Stimulated activated CD8-positive, alpha-beta memory T cell treated with anti-CD3 and anti-CD28 coated beads, Interleukin-15, amount 100 ng/mL, for 48 hours (primary cell): ENCODE results near the gene LGALS3BP.

Experiments used
- DNase-seq, 2 donors: peaks; one replicate each; pipeline ENCODE4 v3.0.0-alpha.2; 2020; ENCODE audit warnings: low read depth in 2 of 2

The LGALS3BP gene

GRCh38 chr17:78981010-78981888 lies 1.5 kb upstream of the LGALS3BP start:
- DNase-seq: no peak

- no peak for DNase-seq
These were observed 875 bp upstream of the LGALS3BP start for GRCh38 chr17:78980624-78980972.

DNA sequence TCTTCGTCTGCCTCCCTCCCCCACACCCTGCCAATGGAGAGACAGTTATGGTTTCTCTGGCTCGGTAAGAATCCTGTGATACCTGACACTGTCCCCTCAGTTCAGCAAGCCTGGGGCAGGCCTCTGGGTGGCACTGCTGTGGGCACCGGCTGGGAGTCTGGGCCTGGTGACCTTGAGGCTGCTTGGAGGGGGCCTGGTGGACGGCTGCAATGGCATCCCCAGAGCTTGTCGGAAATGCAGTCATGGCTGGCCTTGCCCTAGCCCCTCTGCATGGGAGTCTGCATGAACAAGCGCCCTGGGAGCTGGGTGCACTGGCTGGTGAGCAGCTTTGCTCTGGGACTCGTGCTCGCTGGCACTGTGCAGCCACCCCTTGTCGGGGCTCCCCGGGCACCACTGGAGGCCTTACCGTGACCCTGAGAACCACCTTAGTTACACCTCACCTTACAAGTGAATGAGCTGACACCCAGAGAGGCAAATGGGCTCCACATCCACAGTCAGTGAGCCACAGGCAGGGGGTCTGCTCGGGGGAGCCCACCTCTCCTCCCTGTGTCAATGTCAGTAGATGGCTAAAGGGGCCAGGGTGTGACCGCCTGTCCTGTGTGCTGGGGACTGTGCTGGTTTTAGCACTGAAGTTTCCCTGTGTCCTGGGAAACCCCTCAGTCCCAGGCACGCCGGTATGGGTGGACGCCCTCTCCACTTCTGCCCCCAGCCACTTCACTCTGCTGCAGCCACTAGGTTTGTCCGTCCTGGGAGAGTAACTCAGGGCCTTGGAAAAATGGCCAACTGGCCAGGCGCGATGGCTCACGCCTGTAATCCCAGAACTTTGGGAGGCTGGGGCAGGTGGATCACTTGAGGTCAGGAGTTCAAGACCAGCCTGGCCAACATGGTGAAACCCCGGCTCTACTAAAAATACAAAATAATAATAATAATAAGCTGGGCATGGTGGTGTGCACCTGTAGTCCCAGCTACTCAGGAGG lies 1.4 kb downstream of the LGALS3BP start:
- DNase-seq: no peak

GRCh38 chr17:78977681-78977943 lies 2.1 kb downstream of the LGALS3BP start:
- DNase-seq: no peak

- DNase-seq: no peak
These were observed 2.6 kb downstream of the LGALS3BP start for GRCh38 chr17:78976907-78977680.

GRCh38 chr17:78974635-78975591 lies 4.8 kb downstream of the LGALS3BP start:
- DNase-seq: no peak

- DNase-seq: no peak
These were observed 5.8 kb downstream of the LGALS3BP start for GRCh38 chr17:78973792-78974520.

GRCh38 chr17:78973196-78973595 lies 6.5 kb downstream of the LGALS3BP start:
- DNase-seq: no peak

DNA sequence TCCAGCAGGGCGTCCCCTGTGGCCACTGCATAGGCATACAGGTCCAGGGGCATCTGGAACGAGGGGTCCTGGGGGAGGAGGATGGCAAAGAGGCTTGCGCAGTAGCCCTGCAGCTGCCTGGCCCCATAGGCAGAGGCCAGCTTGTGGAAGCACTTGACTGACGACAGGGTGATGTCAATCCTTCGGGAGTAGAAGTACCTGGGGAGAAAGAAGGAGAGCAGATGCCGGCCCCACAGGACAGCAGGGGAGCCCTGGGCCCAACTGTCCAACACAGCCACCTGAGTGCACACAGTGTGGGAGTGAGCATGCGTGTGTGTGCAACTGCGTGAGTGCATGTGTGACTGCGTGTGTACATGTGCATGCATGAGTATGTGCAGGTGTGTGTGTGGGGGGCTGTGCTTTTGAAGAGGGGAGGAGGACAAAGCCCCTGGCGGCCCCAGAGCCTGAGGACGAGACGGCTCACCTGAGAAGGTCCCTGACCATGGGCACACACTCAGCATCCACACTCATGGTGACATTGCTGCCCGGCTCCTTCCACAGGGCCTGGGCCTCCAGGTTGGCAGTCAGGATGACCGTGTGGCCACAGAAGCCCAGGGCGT lies 7.1 kb downstream of the LGALS3BP start:
- no peak for DNase-seq

DNA sequence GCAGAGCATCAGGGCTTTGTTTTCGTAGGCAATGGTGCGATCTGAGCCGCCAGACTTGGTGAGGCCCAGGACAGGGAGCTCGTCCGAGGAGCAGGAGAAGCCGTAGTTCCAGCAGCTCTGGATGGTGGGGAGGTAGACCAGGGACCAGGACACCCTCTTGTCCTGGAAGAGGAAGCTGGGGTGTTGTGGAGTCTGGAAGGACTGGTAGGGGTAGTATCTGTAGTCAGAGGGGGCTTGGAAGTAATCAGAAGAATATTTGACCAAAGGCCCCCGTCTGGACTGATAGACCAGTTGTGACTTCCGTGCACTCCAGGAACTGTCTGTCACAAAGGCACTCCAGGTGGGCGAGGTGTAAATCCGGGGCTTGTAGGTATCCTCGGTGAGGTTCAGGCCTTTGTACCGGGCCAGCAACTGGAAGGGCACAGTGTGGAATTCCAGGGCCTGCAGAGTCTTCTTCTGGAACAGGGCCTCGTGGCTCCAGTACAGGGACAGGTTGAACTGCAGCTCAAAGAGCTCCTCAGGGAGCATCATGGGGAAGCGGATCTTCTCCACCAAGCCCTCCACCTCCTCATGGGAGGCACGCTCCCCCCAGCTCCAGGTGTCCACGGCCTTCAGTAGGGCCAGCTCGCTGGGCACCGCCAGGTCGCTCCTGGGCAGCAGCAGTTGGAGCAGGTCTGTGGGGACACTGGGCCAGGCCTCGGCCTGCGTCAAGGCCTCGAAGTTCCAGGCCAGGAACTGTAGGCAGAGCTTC lies 7.8 kb downstream of the LGALS3BP start:
- no peak for DNase-seq

GRCh38 chr17:78970834-78971755 lies 8.6 kb downstream of the LGALS3BP start:
- peak; percentile 50 for DNase-seq

GRCh38 chr17:78969865-78970264 lies 9.9 kb downstream of the LGALS3BP start:
- DNase-seq: no peak

DNA sequence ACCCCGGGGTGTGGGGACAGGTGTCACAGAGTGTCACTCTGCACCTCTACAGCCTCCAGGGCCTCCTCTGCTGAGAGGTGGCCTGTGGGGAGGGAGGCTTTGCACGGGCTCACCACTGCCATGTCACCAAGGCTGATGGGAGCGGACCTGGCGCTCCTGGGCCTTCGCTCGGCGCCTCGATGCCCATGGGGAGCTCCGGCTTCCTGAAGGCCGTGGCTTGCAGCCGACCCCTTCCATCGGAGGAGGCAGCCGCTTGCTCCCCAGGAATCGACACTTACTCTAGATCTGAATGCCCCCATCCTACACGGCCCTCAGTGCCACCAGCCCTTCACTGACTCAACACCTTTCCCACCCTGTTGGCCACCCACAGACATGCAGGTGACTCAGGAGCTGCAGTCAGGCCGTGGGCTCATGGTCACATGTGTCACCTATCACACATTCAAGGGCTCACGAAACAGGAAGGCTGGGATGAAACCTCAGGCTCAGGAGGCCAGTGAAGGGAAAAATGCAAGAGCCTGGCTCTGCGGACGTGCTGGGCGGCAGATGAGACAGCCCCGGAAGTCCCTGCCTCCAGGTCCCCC lies 11.9 kb downstream of the LGALS3BP start:
- DNase-seq: no peak

GRCh38 chr17:78966910-78967600 lies 12.7 kb downstream of the LGALS3BP start:
- DNase-seq: no peak

DNA sequence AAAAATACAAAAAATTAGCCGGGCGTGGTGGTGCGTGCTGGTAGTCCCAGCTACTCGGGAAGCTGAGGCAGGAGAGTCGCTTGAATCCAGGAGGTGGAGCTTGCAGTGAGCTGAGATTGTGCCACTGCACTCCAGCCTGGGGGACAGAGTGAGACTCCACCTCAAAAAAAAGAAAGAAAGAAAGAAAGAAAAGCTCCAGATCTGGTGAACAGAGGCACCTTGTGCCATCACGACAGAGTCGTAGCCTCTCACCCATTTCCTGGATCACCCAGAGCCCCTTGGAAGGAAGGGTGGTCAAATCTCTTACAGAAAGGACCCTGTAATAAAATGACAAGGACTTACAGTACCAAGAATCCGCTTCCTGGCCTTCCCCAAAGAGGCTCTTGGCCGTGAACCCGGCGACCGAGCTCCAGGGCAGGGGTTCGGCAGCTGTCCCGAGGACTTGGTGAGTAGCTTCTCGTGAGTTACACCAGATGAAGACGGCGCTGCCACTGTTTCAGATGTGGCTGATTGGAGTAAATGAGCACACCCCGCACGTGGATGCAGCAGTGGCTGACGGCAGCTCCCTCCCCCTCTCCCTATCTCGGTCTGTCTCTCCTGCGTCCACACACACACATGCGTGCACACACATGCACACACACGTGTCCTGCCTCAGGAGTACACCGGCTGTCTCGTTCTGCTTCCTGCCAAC lies 13.5 kb downstream of the LGALS3BP start:
- DNase-seq: no peak

DNA sequence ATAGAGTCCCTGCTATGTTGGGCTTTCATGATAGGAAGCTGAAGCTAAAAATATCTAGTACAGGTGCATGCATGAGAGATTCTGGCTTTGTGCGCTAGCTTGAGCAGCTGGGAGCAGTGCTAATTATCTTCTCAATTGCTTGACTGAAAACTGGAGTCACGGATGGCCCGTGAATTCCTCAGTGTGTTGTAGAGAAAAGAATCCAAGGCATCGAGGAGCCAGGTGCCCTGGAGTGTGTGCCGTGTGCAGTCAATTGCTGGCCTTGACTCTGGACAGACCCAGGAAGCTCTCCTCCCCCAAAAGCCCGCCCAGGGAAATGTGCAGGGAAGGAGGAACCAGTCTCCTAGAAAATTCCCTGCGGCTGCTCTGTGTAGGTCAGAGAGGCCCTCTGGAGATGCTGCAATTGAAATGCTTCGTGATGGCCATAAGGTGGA lies 14.2 kb downstream of the LGALS3BP start:
- no peak for DNase-seq
